SK-N-DZ (cell line): ENCODE measurements around the gene ORAI1.

Source experiments
- small RNA-seq, 2 experiments: library from RNA; depleted of rRNA; stranded (forward); fragments of <200 nt; gene quantifications; one replicate each; pipeline ENCODE3, GENCODE V24; 2014

Gene ORAI1

Small RNA genes within 50 kb of the gene (small RNA-seq; reads per million reads assigned to genes)
- 0 reads per million in 2 experiments for gene RNU6-1004P
